NOMO-1 treated with DMSO at 0.1 percent for 48 hours (cell line): Measurements from ENCODE around the gene USP1.

Experiments
- DNase-seq: peaks from one replicate; lab custom pipeline; 2025; ENCODE audit not compliant: unreplicated experiment; lab: John Stamatoyannopoulos, UW

Gene USP1

GRCh38 chr1:62426794-62427193 is 10.1 kb upstream of the USP1 start:
- no peak for DNase-seq

- no peak for DNase-seq
These were observed 8.5 kb upstream of the USP1 start for GRCh38 chr1:62428351-62428750.

GRCh38 chr1:62429581-62429980 is 7.3 kb upstream of the USP1 start:
- no peak for DNase-seq

GRCh38 chr1:62433861-62434617 is 2.8 kb upstream of the USP1 start:
- peak; percentile 22 for DNase-seq

GRCh38 chr1:62434618-62435001 is 2.2 kb upstream of the USP1 start:
- DNase-seq = no peak

- no peak for DNase-seq
These were observed 1.4 kb upstream of the USP1 start for GRCh38 chr1:62435231-62436038.

- no peak for DNase-seq
These were observed 797 bp upstream of the USP1 start for GRCh38 chr1:62436039-62436465.

- DNase-seq = peak; percentile 33
These were observed 558 bp downstream of the USP1 start for GRCh38 chr1:62437273-62437940.

- no peak for DNase-seq
These were observed 1.3 kb downstream of the USP1 start for GRCh38 chr1:62438163-62438562.

GRCh38 chr1:62439652-62440371 is 3.0 kb downstream of the USP1 start:
- no peak for DNase-seq

GRCh38 chr1:62444701-62445100 is 7.9 kb downstream of the USP1 start:
- no peak for DNase-seq

GRCh38 chr1:62448221-62448933 is 11.5 kb downstream of the USP1 start:
- no peak for DNase-seq

- no peak for DNase-seq
These were observed 13.5 kb downstream of the USP1 start for GRCh38 chr1:62450301-62450700.

GRCh38 chr1:62452951-62453350 is 16.1 kb downstream of the USP1 start:
- DNase-seq = no peak

- DNase-seq = no peak
These were observed 21.1 kb downstream of the USP1 start for GRCh38 chr1:62457955-62458354.

GRCh38 chr1:62462370-62462769 is 25.5 kb downstream of the USP1 start:
- DNase-seq = peak; percentile 14

GRCh38 chr1:62467092-62467491 is 30.2 kb downstream of the USP1 start:
- no peak for DNase-seq

- DNase-seq = no peak
These were observed 39.8 kb downstream of the USP1 start for GRCh38 chr1:62476525-62477219.

GRCh38 chr1:62481681-62482080 is 44.8 kb downstream of the USP1 start:
- DNase-seq = no peak
